NCI-H226 (cell line): ENCODE results near the gene QSOX2.

ENCODE experiments used
- DNase-seq: peaks from one replicate; pipeline ENCODE4 v3.0.0-alpha.2; 2015

QSOX2 gene

DNA sequence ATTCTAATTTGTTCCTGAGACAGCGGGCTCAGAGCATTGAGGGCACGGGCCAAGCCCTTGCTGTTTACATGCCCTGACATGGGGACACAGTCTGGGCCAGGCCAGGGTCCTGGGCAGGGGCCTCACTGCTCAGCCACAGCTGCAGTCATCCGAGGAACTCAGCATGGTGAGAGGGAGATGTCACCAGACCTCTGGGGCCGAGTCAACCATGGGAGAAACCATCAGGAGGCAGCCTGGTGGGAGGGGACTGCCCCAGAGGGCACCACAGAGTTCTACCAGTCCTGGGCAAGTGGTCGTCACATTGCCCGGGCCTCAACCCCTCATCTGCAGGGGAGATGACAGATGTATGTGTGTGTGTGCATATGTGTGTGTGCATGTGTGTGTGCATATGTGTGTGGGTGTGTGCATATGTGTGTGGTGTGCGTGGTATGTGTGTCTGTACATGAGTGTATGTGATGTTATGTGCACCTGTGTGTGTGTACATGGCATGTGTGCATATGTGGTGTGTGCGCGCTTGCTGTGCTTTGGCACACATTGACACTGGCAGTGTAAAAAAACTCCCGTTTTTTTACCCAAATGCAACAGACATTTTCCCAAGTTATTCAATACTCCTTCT is 84.5 kb downstream of the QSOX2 start:
- no peak for DNase-seq

DNA sequence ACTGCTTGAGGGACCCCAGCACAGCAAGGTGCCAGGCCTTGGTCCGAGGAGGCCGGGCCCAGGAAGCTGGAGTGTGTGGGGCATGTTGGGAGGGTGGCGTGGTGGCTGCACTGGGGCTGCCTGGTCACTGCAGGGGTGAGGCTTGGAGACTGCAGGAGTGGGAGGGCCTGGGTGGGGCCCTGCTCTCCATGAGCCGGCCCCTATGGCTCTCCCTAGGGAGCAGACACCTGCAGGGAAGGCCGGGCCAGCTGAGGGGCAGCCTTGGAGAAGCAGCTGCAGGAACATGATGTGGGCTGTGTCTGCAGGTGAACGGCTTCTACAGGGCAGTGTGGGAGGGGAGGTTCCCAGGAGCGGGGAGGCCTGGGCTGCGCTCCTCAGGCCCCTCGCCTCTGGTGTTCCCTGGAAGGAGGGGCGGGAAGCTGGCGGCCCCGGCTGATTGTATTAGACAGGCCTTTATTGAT is 85.2 kb downstream of the QSOX2 start:
- no peak for DNase-seq

DNA sequence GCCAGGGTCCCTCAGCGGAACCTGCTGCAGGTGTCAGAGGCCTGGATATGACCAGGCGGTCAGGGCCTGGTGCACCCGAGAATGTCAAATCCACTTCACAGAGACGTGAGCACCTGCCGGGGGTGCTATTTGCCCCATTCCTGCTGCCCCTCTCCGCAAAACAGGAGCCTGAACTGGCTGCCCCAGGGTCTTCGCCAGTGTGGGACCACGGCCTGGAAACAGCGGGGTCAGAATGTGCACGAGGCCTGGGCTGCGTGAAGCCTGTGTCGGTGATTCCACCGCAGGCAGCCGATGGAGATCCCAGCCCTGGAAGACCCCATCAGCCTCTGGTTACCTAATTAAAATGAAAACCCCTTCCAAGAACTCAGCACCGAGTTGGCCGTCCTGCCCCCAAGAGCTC is 85.8 kb downstream of the QSOX2 start:
- no peak for DNase-seq

DNA sequence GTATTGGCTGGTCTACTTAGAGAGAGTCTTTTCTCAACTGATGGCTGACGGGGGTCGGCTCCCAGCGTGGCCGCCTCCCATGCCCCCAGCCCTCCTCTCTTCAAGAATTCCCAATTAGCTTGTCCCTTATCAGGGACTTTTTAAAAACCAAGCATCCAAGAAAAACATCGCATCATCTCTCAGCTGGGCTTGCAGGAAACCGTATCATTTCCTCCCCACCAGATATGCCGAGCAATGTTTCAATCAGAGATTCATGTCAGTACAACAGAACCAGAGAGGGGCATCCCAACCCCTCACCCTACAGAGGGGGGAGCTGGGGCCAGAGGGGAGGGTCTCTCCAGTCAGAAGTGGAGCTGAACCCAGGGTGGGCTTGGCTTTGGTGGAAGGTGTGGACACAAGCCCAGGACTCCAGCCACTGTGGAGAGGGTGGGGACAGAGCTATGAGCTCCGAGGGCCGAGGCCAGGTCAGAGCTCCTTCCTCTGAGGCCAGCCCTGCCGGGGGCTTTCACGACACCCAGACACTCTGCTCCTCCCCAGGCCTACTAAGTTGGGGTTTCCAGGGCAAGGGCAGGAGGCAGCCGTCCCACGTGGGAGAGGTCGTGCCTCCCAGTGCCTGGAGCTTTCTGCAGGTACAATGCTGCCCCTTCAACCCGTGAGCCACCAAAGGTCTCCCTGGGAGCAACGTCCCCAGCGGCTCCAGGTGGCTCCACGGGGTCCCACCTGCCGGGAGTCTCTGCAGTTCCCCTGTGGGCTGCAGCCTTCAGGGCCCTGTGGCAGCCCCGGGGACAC is 87.9 kb downstream of the QSOX2 start:
- DNase-seq = no peak
